IPS-18a (cell line): Measurements from ENCODE around the gene SEH1L.
"Not testable (repeated sequence)": the region's sequence is repeated elsewhere in the genome, so short reads cannot be mapped to it uniquely, and the experiment has no call there.

ENCODE experiments used
- H3K27ac ChIP-seq: one replicate; pipeline ENCODE4 v1.5.1; 2013; ENCODE audit warnings: low read length
- H3K27me3 ChIP-seq: one replicate; pipeline ENCODE4 v1.6.1; 2013; ENCODE audit warnings: mild to moderate bottlenecking, low read length; ENCODE audit not compliant: control insufficient read depth, insufficient read depth
- H3K36me3 ChIP-seq: one replicate; pipeline ENCODE4 v1.6.1; 2013; ENCODE audit warnings: low read depth, low read length; ENCODE audit not compliant: control insufficient read depth
- H3K4me1 ChIP-seq: one replicate; pipeline ENCODE4 v1.6.1; 2013; ENCODE audit warnings: low read depth, low read length; ENCODE audit not compliant: control insufficient read depth
- H3K4me3 ChIP-seq: one replicate; pipeline ENCODE4 v1.5.1; 2013; ENCODE audit warnings: low read length
- H3K9ac ChIP-seq: one replicate; pipeline ENCODE4 v1.6.1; 2013; ENCODE audit warnings: mild to moderate bottlenecking, low read length, moderate library complexity
- H3K9me3 ChIP-seq: one replicate; pipeline ENCODE4 v1.6.1; 2013; ENCODE audit warnings: low read depth, low read length; ENCODE audit not compliant: control insufficient read depth

SEH1L gene

DNA sequence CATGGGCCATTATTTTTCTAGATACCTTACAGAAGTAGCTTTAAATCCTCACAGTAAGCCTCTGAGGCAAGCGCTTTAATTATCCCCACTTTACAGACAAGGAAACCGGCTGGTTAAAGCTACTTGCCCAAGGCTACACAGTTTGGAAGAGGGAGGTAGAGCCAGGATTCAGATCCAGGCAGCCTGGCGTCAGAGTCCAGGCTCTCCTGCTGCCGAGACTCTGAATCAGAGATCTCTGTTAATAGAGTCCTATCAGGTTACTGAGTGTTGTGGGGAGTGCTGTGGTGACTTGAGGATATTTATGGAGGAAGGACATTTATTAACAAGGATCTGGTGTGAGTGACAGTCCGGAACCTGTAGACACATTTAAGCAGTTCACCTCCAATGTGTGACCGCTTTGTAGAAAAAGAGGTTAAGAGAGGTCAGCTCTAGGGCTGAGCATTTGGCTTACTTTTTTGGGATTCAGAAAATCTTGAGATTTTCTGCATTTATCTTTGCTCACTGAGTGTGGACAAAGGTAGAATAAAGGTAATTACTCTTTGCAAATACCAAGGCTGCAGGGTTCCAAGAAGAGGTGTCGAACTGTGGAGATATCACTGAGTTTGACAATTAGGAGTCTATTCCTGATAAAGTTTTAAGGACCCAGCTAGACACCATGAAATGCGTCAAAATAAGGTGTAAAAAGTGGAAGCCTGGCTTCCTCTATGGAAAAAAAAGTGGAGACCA, 41.7 kb downstream of the SEH1L start:
- Histone ChIP-seq H3K9me3 (no peaks in the 10 kb centered on the region), H3K4me1 (peaks cover 22% of the 10 kb centered on the region), H3K27me3 (no peaks in the 10 kb centered on the region), H3K4me3 (no peak overlapping the region), H3K27ac (no peak overlapping the region), H3K9ac (no peak overlapping the region), H3K36me3 (peaks cover 5% of the 10 kb centered on the region)

DNA sequence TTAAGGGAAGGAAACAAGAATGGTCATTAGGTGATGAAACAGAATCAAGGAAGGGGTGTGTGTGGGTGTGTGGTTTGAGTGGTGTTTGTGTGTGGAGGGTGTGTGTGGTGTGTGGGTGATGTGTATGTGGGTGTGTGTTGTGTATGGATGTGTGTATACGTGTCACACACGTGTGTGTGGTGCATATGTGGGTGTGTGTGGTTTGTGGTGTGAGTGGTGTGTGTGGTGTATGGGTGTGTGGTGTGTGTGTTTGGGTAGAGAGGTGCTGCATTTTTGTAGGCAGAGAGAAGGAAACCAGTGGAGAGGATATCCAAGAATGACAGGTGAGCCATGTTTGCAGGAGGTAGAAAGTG, 42.3 kb downstream of the SEH1L start:
- Histone ChIP-seq H3K9ac (peak overlapping the region; percentile 90), H3K9me3 (no peaks in the 10 kb centered on the region), H3K27me3 (no peaks in the 10 kb centered on the region), H3K27ac (no peak overlapping the region), H3K4me1 (peaks cover 22% of the 10 kb centered on the region), H3K36me3 (peaks cover 3% of the 10 kb centered on the region), H3K4me3 (peak overlapping the region; percentile 97)

DNA sequence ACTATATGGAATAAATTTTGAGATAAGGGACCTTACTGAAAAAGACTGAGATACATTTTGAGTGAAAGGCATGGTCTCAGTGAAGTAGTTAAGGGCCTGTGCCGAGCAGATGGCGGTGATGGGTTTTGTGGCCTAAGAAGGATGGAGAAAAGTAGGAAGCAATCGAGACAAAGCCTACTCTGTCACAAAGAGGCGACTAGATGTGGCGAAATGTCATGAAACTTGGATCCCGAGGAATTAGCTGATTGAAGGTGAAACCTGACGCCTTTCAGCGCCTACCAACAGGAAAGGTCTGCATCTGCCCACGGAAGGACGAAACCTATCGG, 42.8 kb downstream of the SEH1L start:
- H3K36me3 ChIP-seq, result no peaks in the 10 kb centered on the region
- H3K9ac ChIP-seq, result peak overlapping the region; percentile 90
- H3K4me1 ChIP-seq, result peaks cover 22% of the 10 kb centered on the region
- H3K9me3 ChIP-seq, result no peaks in the 10 kb centered on the region
- peak overlapping the region; percentile 74 for H3K27ac ChIP-seq
- peak overlapping the region; percentile 97 for H3K4me3 ChIP-seq
- no peaks in the 10 kb centered on the region for H3K27me3 ChIP-seq

DNA sequence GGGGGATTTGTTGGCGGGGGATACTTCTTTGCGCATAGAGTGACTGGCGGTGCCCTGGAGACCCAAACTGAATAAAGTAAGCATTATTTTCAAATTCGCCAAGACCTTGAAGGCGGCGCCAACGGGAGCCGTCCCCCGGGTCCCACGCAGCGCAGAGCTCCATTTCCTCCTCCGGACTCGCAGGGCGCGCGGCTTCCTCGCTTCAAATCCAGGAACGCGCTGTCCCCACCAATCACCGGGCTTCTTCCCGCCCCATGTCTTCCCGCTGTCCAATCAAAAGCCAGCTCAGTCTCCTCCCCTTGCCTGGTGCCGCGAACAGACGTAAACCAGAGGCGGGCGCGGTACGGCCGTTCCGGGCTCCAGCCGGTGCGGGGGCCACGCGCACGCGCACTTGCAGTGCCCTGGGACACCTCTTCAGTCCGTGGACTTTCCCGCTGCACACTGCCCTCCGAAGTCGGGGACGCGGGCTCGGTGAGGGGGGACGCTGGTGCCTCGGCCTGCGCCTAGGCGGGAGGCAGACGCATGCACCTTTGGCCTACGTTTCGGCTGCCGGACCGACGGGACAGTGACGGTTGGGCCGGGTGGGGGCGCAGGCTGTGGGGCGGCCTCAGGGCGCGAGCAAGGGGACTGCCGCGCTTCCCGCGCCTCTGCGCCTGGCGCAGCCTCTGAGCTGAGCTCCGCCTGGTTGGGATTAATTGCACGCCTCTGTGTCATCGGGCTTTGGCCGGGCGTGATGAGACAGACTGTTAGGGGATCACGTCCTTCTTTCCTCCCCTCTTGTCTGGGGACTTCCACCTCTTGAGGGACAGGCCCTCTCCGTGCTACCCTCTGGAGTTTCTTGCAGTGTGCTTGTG, 43.4 kb downstream of the SEH1L start, which contains the start of gene CEP192:
Gene CEP192 (plus strand): TSS at position 396 of the 854 bp plus-strand sequence. CDS start 8,063 bp downstream, outside the sequence.
- Histone ChIP-seq H3K9me3 (no peaks in the 10 kb centered on the region), H3K4me3 (peak within 1 kb of the TSS; percentile 97), H3K27ac (peak within 1 kb of the TSS; percentile 74), H3K27me3 (no peaks in the 10 kb centered on the region), H3K36me3 (no peaks in the 10 kb centered on the region), H3K4me1 (peaks cover 22% of the 10 kb centered on the region), H3K9ac (peak within 1 kb of the TSS; percentile 90)

DNA sequence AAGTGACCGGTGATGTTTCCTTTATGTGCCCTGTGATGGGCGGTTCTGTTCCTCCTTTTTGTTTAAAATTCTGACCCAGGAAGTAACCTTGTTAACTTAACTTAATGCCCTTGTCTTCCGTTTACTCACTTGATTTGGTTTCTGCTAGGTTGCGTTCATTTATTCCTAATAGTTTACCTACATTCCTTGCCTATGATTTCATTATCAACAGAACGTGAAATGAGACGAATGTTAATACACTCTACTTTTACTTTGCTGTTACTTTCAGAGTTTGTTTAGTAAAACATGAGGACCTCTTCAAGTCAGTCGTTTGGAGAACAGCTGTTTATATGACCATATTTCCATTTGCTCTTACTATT, 44.0 kb downstream of the SEH1L start:
- H3K4me1 ChIP-seq, result peaks cover 22% of the 10 kb centered on the region
- no peaks in the 10 kb centered on the region for H3K27me3 ChIP-seq
- peak overlapping the region; percentile 52 for H3K27ac ChIP-seq
- no peaks in the 10 kb centered on the region for H3K36me3 ChIP-seq
- H3K9ac ChIP-seq, result peak overlapping the region; percentile 90
- no peaks in the 10 kb centered on the region for H3K9me3 ChIP-seq
- peak overlapping the region; percentile 97 for H3K4me3 ChIP-seq

DNA sequence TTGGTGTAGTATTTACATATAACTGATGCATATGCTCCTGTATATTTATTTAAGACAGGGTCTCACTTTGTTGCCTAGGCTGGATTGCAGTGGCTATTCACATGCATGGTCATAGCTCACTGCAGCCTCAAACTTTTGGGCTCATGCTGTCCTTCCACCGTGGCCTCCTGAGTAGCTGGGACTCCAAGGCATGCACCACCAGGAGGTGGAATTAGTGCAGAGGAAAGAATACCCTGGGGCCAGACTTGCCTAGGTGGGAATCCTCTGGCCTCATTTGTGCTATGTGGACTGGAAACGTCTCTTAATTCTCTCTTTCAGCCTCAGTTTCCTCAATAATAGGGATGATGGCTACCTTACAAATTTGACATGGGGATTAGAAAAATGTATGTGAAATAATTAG, 45.6 kb downstream of the SEH1L start:
- Histone ChIP-seq H3K27ac (no peak overlapping the region), H3K4me1 (peaks cover 22% of the 10 kb centered on the region), H3K9ac (no peak overlapping the region), H3K36me3 (no peaks in the 10 kb centered on the region), H3K27me3 (no peaks in the 10 kb centered on the region), H3K9me3 (no peaks in the 10 kb centered on the region), H3K4me3 (no peak overlapping the region)

DNA sequence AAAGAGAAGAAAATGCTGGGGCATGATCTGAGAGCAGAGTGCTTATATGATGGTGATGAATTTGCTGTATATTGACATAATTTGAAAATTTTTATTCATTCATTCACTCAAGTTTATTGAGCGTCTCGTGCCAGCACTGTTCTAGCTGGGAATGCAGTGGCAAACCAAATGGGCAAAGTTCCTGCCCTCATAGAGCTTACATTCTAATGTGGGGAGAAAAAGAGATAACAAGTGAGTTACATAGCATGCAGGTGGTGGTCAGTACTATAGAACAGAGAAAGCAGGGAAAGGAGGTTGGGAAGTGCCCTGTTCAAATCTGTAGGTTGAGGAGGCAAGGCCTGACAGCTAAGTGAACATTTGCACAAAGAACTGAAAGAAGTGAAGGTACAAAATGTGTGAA, 47.6 kb downstream of the SEH1L start:
- Histone ChIP-seq H3K27me3 (no peaks in the 10 kb centered on the region), H3K9me3 (no peaks in the 10 kb centered on the region), H3K4me3 (no peak overlapping the region), H3K36me3 (peaks cover 4% of the 10 kb centered on the region), H3K9ac (no peak overlapping the region), H3K27ac (no peak overlapping the region), H3K4me1 (peaks cover 17% of the 10 kb centered on the region)

DNA sequence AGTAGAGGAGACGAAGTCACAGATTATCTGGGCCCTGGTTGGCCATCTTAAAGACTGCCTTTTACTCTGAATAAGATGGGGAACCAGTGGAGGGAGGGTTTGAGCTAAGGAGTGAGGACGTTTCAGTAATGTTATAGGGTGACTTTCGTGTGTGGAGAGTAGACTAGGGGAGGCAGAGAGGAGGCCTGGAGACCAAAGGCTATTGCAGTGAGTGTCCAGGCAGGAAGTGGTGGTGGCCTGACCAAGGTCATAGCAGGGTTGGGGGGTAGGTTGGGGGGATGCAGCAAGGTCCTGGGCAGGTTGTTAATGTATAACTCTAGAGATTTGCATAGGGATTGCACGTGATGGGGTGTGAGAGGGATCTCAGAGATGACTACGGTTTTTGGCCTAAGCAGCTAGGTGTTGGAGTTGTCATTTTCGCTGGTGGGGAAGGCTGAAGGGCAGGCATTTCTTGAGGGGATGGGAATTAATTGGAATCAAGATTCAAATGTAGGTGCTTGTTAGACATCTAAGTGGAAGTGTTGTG, 48.2 kb downstream of the SEH1L start:
- Histone ChIP-seq H3K4me3 (no peak overlapping the region), H3K27ac (no peak overlapping the region), H3K36me3 (peaks cover 4% of the 10 kb centered on the region), H3K27me3 (no peaks in the 10 kb centered on the region), H3K9me3 (no peaks in the 10 kb centered on the region), H3K4me1 (peaks cover 17% of the 10 kb centered on the region), H3K9ac (no peak overlapping the region)

DNA sequence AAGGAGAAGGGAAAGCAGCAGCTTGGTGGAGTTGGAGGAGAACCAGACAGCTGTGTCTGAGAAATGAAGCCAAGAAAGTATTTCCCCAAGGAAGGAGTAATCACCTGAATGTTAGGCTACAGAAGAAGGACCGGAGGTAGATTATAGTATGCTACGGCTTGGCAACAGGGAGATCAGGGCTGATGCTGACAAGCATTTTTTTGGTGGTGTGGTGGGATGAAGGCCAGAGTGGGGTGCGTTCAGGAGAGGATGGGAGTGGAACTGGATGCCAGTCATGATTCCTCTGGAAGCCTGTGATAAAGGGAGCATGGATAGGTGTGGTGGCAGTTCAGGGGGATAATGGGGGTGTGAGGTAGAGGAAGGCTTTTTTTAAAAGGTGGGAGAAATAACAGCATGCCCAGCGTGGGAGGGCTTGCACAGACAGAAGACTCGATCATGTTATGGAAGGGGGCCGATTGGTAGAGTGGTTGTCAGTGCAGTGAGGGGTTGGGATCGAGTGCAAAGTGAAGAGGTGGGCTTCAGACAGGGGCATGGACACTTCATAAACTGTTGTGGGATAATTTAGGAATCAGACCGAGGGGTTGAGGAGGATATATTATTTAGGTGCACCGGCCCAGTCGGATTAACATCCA, 49.0 kb downstream of the SEH1L start:
- no peak overlapping the region for H3K27ac ChIP-seq
- H3K9ac ChIP-seq, result no peak overlapping the region
- H3K36me3 ChIP-seq, result peaks cover 4% of the 10 kb centered on the region
- H3K9me3 ChIP-seq, result no peaks in the 10 kb centered on the region
- H3K4me1 ChIP-seq, result peaks cover 17% of the 10 kb centered on the region
- no peaks in the 10 kb centered on the region for H3K27me3 ChIP-seq
- no peak overlapping the region for H3K4me3 ChIP-seq

DNA sequence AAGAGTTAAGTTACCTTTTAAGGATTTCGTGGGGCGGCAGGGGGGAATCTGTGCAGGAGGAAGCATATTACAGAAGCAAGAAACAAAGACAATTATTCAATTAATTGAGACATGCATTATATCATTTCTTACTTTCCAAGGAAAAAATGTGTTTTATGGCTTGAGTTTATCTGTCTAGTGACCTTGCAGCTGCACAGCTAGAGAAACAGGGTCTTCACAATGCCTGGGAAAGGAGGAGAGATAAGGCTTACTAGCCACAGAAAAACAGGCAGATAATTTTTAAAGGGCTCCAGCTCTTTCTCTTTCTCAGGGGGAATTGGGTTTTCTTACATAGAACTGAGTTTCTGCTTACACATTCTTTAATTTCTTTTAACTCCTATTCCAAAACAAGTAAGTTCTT, 49.5 kb downstream of the SEH1L start:
- peaks cover 13% of the 10 kb centered on the region for H3K4me1 ChIP-seq
- not testable (repeated sequence) for H3K9ac ChIP-seq, H3K27me3 ChIP-seq, H3K36me3 ChIP-seq, H3K27ac ChIP-seq, H3K4me3 ChIP-seq, H3K9me3 ChIP-seq

DNA sequence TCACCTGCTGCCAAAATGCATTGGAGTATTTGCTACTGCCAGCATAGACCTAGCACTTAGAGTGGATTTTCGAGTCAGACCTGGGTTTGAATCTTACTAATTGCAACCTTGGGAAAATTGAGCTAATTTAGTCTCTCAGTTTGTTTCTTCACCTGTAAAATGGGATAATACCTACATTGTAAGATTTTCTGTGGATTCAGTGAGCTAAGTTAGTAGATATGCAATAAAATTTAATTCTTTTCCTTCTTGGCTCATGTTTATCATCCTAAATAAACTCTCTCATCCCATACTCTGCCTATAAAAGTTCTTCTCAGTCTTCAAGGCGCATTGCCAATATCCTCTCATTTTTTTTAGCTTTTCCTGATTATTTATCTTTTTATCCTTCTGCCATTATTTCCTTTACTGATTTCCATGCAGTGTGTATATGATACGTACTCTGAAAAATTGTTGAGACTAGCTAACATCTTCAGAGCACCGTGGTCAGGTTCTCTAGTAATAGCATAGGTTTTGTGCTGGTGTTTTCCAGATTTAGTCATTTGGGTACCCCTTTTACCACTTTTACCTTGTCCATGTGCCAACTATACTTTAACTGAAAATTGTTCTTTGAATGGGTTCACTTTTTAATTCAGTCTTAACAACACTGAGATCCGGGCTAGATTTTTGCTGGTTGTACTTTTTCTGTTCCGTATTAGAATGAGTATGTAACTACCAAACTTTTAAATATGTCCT, 50.7 kb downstream of the SEH1L start:
- Histone ChIP-seq H3K36me3 (peaks cover 4% of the 10 kb centered on the region), H3K9me3 (no peaks in the 10 kb centered on the region), H3K4me1 (peaks cover 3% of the 10 kb centered on the region), H3K4me3 (no peak overlapping the region), H3K9ac (no peak overlapping the region), H3K27ac (no peak overlapping the region), H3K27me3 (no peaks in the 10 kb centered on the region)
